Gastrocnemius medialis (tissue), 4 donors: ENCODE results near the gene TGM3.

ENCODE experiments used
- POLR2A ChIP-seq, 2 donors: fragments of 450-650 bp; IDR thresholded peaks; one replicate each; pipeline ENCODE4 v1.6.1; 2017; ENCODE audit warnings: antibody characterized with exemption in 2 of 2, mild to moderate bottlenecking in 2 of 2, moderate library complexity in 2 of 2
- TF ChIP-seq, protein P1 (sequence below), 5 experiments: fragments of 450-650 bp in 3 of 5; fragments of 200-600 bp in 2 of 5; sonication (generic) in 2 of 5; IDR thresholded peaks in 4 of 5; conservative IDR thresholded peaks in 1 of 5; 1 replicate in 4 of 5; 2 replicates in 1 of 5; pipeline ENCODE4 v1.5.1; 2016 to 2019; ENCODE audit warnings: antibody characterized with exemption in 5 of 5, mild to moderate bottlenecking in 3 of 5, moderate library complexity in 3 of 5

- TF ChIP-seq, protein P1, sequence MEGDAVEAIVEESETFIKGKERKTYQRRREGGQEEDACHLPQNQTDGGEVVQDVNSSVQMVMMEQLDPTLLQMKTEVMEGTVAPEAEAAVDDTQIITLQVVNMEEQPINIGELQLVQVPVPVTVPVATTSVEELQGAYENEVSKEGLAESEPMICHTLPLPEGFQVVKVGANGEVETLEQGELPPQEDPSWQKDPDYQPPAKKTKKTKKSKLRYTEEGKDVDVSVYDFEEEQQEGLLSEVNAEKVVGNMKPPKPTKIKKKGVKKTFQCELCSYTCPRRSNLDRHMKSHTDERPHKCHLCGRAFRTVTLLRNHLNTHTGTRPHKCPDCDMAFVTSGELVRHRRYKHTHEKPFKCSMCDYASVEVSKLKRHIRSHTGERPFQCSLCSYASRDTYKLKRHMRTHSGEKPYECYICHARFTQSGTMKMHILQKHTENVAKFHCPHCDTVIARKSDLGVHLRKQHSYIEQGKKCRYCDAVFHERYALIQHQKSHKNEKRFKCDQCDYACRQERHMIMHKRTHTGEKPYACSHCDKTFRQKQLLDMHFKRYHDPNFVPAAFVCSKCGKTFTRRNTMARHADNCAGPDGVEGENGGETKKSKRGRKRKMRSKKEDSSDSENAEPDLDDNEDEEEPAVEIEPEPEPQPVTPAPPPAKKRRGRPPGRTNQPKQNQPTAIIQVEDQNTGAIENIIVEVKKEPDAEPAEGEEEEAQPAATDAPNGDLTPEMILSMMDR (IDR thresholded peaks at IDR 0.05 in 4 of 5, conservative IDR thresholded peaks at IDR 0.05 in 1 of 5), result no peak
- no peak for TF ChIP-seq POLR2A (IDR thresholded peaks at IDR 0.05)
Measured at GRCh38 chr20:2290486-2290885, 5.3 kb upstream of the TGM3 start.
